Stomach (tissue), 9 donors: ENCODE data around the gene BCAS3. TPM values are rescaled to one million over a fixed set of nuclear protein-coding genes. Genes with fewer than 3 reads are reported as not detected.

ENCODE experiments used
- DNase-seq, 2 donors: peaks; one replicate each; pipeline versions ENCODE4 v3.0.0 to v3.0.0-alpha.2; 2013 to 2019
- H3K27ac ChIP-seq, 5 donors: fragments of 200-600 bp in 4 of 5; sonication (generic) in 4 of 5; one replicate each; pipeline ENCODE4 v1.5.1; 2013 to 2019; ENCODE audit warnings: mild to moderate bottlenecking in 1 of 5, moderate library complexity in 1 of 5
- H3K27me3 ChIP-seq, 3 donors: fragments of 200-600 bp; sonication (generic); one replicate each; pipeline ENCODE4 v1.5.1; 2017 to 2019; ENCODE audit warnings: mixed run types in 1 of 3
- H3K36me3 ChIP-seq, 4 donors: fragments of 200-600 bp; sonication (generic); 1 replicate in 3 of 4; 2 replicates in 1 of 4; pipeline ENCODE4 v1.5.1; 2016 to 2019
- H3K4me1 ChIP-seq, 4 donors: fragments of 200-600 bp; sonication (generic); one replicate each; pipeline ENCODE4 v1.5.1; 2016 to 2019
- H3K4me3 ChIP-seq, 4 donors: fragments of 200-600 bp; sonication (generic) in 3 of 4; one replicate each; pipeline ENCODE4 v1.5.1; 2016 to 2019; ENCODE audit warnings: mild to moderate bottlenecking in 1 of 4
- H3K9me3 ChIP-seq, 4 donors: fragments of 200-600 bp; sonication (generic); one replicate each; pipeline ENCODE4 v1.5.1; 2016 to 2019
- EP300 ChIP-seq: sonication (generic); formaldehyde crosslinking; IDR thresholded peaks from one replicate; pipeline ENCODE4 v1.6.1; 2017; ENCODE audit warnings: antibody characterized with exemption
- POLR2A ChIP-seq, 4 donors: fragments of 450-650 bp; IDR thresholded peaks; one replicate each; pipeline ENCODE4 v1.6.1; 2016; ENCODE audit warnings: antibody characterized with exemption in 4 of 4, control low read depth in 2 of 4, mild to moderate bottlenecking in 1 of 4, moderate library complexity in 1 of 4
- POLR2AphosphoS5 ChIP-seq, 3 donors: sonication (generic); formaldehyde crosslinking; IDR thresholded peaks; one replicate each; pipeline ENCODE4 v1.6.1; 2016; ENCODE audit warnings: antibody characterized with exemption in 3 of 3
- WGBS, 5 donors: extraction: QIAGEN DNeasy Blood & Tissue Kit in 3 of 5; methylation state at CpG; one replicate each; pipeline versions ENCODE4 v1.1.5 to v1.1.7; 2013 to 2018; 5-methylcytosine and 5-hydroxymethylcytosine counted together
- intact Hi-C: fragments of 100-400 bp; cut with DNase I; formaldehyde crosslinking; loops from one replicate; pipeline ENCODE4 v1.15.1; 2023; ENCODE audit warnings: low total_unique reads
- polyA plus RNA-seq, 3 donors: library from polyadenylated mRNA; stranded (reverse); fragments of 200-250 nt; gene quantifications; one replicate each; pipeline ENCODE4 v1.2.3, GENCODE V29; 2013
- total RNA-seq, 5 donors: library from RNA; depleted of rRNA; stranded (reverse); fragments of >200 nt; gene quantifications; one replicate each; pipeline versions ENCODE4 v1.1.0 to v1.2.3, GENCODE V29; 2014 to 2016
- TF ChIP-seq, protein P1 (sequence below), 7 experiments: fragments of 450-650 bp in 4 of 7; fragments of 200-600 bp in 3 of 7; sonication (generic) in 3 of 7; IDR thresholded peaks; one replicate each; pipeline ENCODE4 v1.5.1; 2016 to 2019; ENCODE audit warnings: antibody characterized with exemption in 7 of 7, control low read depth in 2 of 7, mild to moderate bottlenecking in 1 of 7
- donor health status: healthy with polysubstance abuse.
- donor health status: Bipolar disorder and iron deficiency.
- donor health status: healthy.

BCAS3 gene
- total and polyA plus RNA-seq, 8 donors: 4.9 to 150 (median 25.3) TPM

DNA sequence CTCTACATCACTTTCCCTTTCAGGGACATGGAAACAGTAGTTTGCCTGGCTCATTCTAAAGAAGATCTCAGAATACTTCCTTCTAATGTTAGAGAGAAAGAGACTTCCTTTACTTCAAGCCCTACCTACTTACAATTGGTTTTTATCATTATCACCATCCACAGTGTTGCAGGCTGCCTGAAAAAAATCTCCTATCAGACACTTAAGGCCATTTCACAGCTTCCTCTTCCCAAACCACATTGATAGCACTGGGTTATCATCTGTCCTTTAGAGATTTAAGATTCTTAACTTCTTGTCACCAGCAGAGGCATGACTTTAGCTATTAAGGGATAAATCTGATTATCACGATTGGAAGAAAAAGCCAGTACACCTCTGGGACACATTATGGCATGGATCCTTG lies 543.5 kb downstream of the BCAS3 start:
- TF ChIP-seq EP300 (no peak), POLR2A (IDR thresholded peaks at IDR 0.05) (no peak), POLR2AphosphoS5 (IDR thresholded peaks at IDR 0.05) (no peak)
- TF ChIP-seq, protein P1, sequence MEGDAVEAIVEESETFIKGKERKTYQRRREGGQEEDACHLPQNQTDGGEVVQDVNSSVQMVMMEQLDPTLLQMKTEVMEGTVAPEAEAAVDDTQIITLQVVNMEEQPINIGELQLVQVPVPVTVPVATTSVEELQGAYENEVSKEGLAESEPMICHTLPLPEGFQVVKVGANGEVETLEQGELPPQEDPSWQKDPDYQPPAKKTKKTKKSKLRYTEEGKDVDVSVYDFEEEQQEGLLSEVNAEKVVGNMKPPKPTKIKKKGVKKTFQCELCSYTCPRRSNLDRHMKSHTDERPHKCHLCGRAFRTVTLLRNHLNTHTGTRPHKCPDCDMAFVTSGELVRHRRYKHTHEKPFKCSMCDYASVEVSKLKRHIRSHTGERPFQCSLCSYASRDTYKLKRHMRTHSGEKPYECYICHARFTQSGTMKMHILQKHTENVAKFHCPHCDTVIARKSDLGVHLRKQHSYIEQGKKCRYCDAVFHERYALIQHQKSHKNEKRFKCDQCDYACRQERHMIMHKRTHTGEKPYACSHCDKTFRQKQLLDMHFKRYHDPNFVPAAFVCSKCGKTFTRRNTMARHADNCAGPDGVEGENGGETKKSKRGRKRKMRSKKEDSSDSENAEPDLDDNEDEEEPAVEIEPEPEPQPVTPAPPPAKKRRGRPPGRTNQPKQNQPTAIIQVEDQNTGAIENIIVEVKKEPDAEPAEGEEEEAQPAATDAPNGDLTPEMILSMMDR (IDR thresholded peaks at IDR 0.05): no peak
- WGBS, 5 donors: 74 to 89% (median 86%) methylated on average over 1 of the region's 1 CpG
- DNase-seq: no peak
- Histone ChIP-seq H3K36me3 (no peaks in the 10 kb centered on the region), H3K4me3 (no peak overlapping the region), H3K9me3 (no peaks in the 10 kb centered on the region), H3K27ac (no peak overlapping the region), H3K27me3 (no peaks in the 10 kb centered on the region), H3K4me1 (peaks cover 0 to 11% (median 5%) of the 10 kb centered on the region in 4 donors)
- intact Hi-C loops: no loop called here

DNA sequence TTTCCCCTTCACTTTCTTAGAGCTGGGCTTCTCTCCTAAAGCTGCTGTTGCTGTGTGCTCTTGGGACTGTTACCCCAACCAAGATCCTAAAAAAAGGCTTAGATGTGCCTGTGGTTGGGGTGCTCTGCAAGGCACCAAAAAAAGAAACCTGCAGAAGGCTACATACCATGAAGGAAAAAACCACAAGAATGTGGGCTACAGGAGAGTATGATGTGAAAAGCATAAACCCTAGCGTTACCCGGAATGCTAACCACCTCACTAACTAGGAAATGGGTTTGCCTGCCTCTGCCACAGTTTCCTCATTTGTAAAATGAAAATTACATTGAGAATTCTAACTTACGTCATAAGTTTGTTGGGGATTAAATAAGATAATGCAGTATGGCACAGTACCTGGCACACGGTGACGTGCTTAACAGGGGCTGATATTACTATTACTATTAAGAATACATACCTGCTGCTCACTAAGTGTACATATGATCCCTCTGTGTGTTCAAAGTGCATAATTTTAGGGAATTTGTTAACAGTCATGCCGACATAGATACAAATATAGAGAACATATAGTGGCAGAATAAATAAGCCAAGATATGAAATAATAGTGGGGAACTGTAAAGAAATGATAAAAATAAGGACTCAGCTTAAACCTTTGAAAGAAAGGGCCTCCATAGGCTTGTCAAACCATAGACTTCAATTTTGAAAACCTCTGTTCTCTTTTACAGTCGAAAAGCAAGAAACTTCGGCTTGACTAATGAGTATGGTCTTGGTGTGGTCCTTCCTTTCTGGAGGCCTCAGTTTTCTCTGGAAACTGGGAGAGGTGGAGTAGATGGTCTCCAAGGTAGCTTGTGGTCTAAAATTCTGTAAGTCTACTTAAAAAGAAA lies 544.2 kb downstream of the BCAS3 start:
- intact Hi-C loops: no loop called here
- H3K4me3 ChIP-seq: no peak overlapping the region
- H3K27ac ChIP-seq: peak overlapping the region in 1 of 5 donors; percentile 1
- no peaks in the 10 kb centered on the region for H3K36me3 ChIP-seq
- WGBS, 5 donors: 81 to 89% (median 85%) methylated on average over 8 of the region's 8 CpGs
- DNase-seq: no peak
- H3K4me1 ChIP-seq: peaks cover 0 to 11% (median 5%) of the 10 kb centered on the region in 4 donors
- H3K9me3 ChIP-seq: no peaks in the 10 kb centered on the region
- TF ChIP-seq, protein P1 (IDR thresholded peaks at IDR 0.05): no peak
- TF ChIP-seq POLR2A (IDR thresholded peaks at IDR 0.05) (no peak), POLR2AphosphoS5 (IDR thresholded peaks at IDR 0.05) (no peak), EP300 (no peak)
- H3K27me3 ChIP-seq: no peaks in the 10 kb centered on the region

DNA sequence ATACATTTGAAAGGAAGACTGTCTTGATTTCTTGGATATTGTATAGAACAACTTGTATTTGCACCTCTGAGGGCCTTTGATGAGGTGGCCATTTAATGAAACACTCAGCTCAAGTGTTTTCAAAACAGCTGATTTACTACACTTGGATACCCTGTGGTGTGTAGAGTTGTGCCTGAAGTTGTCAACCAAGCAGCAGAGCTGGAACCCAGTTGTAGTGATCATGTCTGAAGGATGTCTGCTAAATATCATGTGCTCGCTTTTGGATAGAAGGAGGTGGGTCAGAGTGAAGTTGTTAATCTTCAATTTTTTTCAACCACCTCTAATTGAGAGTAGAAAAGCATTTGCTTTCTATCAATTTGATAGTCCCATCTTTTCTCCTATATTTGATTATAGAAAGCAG lies 546.1 kb downstream of the BCAS3 start:
- Histone ChIP-seq H3K4me3 (no peak overlapping the region), H3K4me1 (peaks cover 0 to 11% (median 2%) of the 10 kb centered on the region in 4 donors), H3K9me3 (no peaks in the 10 kb centered on the region), H3K27ac (no peak overlapping the region), H3K27me3 (no peaks in the 10 kb centered on the region), H3K36me3 (no peaks in the 10 kb centered on the region)
- DNase-seq: no peak
- intact Hi-C loops: no loop called here
- TF ChIP-seq POLR2AphosphoS5 (IDR thresholded peaks at IDR 0.05) (no peak), EP300 (no peak)
- TF ChIP-seq, protein P1 (IDR thresholded peaks at IDR 0.05): no peak
- WGBS, 5 donors: 92 to 100% (median 98%) methylated on average over 1 of the region's 1 CpG

DNA sequence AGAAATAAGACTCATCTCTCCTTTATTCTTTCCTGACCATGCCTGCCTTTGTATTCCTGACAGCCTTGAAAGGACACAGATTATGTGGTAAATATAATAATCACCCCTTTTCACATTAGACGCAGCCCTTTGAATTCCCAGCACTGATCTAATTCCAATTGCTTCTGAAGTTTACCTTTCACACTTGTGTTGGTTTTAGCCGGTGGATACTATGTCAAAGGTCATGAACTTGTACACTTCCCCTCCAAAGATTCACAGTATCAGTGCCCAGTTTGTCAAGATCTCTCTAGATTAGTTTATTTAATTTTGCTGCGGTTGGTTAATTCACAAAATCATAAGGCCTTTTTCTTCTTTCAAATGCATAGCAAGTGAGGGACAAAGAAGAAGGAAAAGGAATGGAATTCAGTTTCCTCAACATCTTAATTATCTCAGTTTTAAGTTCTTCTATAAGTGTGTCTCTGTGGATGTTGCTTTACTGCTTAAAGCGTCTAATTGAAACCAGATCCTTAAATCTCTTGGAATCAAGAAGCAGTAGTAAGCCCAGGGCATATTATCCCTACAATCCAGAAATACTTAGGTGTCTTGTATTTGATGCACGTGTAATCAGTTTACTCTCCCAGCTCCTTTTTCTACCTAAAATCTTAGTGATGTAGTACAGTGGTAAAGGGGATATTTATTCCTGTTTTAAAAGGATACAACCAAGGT lies 547.7 kb downstream of the BCAS3 start:
- Histone ChIP-seq H3K27ac (no peak overlapping the region), H3K36me3 (no peaks in the 10 kb centered on the region), H3K9me3 (no peaks in the 10 kb centered on the region), H3K4me1 (peaks cover 0 to 11% (median 2%) of the 10 kb centered on the region in 4 donors), H3K27me3 (no peaks in the 10 kb centered on the region), H3K4me3 (no peak overlapping the region)
- TF ChIP-seq POLR2AphosphoS5 (IDR thresholded peaks at IDR 0.05): no peak
- no peak for TF ChIP-seq POLR2A (IDR thresholded peaks at IDR 0.05)
- no peak for TF ChIP-seq EP300
- TF ChIP-seq, protein P1 (IDR thresholded peaks at IDR 0.05): no peak
- DNase-seq: no peak
- intact Hi-C loops: no loop called here
- WGBS, 5 donors: 51 to 71% (median 59%) methylated on average over 5 of the region's 5 CpGs
